ENCODE results near the gene RAE1. TPM values are rescaled to one million over a fixed set of nuclear protein-coding genes. Genes with fewer than 3 reads are reported as not detected.
A peak's percentile ranks its signal among the peaks of the same experiment; 100 is the strongest.

RAE1 gene
- total RNA-seq, 6 experiments from 2014 or later, result 25.1 to 31.4 (median 28.3) TPM

- Mint-ChIP-seq H3K27me3 (ENCODE audit: insufficient read depth) (peaks cover 29% of the 10 kb centered on the region), H3K9me3 (no peaks in the 10 kb centered on the region), H3K36me3 (ENCODE audit: low read depth) (no peaks in the 10 kb centered on the region), H3K4me1 (ENCODE audit: low read depth) (no peaks in the 10 kb centered on the region; the same call in 1 of the 2 replicates), H3K4me3 (no peak overlapping the region), H3K27ac (no peak overlapping the region)
- TF ChIP-seq CTCF (IDR thresholded peaks at IDR 0.05), result no peak
- no peak for DNase-seq
Observed at GRCh38 chr20:57320358-57320757, 30.7 kb upstream of the RAE1 start.

- Mint-ChIP-seq H3K36me3 (ENCODE audit: low read depth) (no peaks in the 10 kb centered on the region), H3K4me3 (no peak overlapping the region), H3K27me3 (ENCODE audit: insufficient read depth) (peaks cover 28% of the 10 kb centered on the region), H3K4me1 (ENCODE audit: low read depth) (no peaks in the 10 kb centered on the region; the same call in 1 of the 2 replicates), H3K9me3 (no peaks in the 10 kb centered on the region), H3K27ac (no peak overlapping the region)
- no peak for DNase-seq
- TF ChIP-seq CTCF (IDR thresholded peaks at IDR 0.05), result no peak
Observed at GRCh38 chr20:57321142-57321541, 29.9 kb upstream of the RAE1 start.

GRCh38 chr20:57322476-57322875 is 28.6 kb upstream of the RAE1 start:
- H3K9me3 Mint-ChIP-seq, result no peaks in the 10 kb centered on the region
- peaks cover 33% of the 10 kb centered on the region for H3K27me3 Mint-ChIP-seq (ENCODE audit: insufficient read depth)
- no peak overlapping the region for H3K4me3 Mint-ChIP-seq
- no peak overlapping the region for H3K27ac Mint-ChIP-seq
- no peaks in the 10 kb centered on the region for H3K36me3 Mint-ChIP-seq (ENCODE audit: low read depth)
- no peak for TF ChIP-seq CTCF (IDR thresholded peaks at IDR 0.05)
- H3K4me1 Mint-ChIP-seq (ENCODE audit: low read depth), result no peaks in the 10 kb centered on the region; the same call in 1 of the 2 replicates
- DNase-seq, result no peak

GRCh38 chr20:57323034-57323433 is 28.0 kb upstream of the RAE1 start:
- no peak for TF ChIP-seq CTCF (IDR thresholded peaks at IDR 0.05)
- DNase-seq, result peak; percentile 1
- H3K4me3 Mint-ChIP-seq, result no peak overlapping the region
- H3K27me3 Mint-ChIP-seq (ENCODE audit: insufficient read depth), result peaks cover 28% of the 10 kb centered on the region
- H3K36me3 Mint-ChIP-seq (ENCODE audit: low read depth), result no peaks in the 10 kb centered on the region
- no peak overlapping the region for H3K27ac Mint-ChIP-seq
- H3K9me3 Mint-ChIP-seq, result no peaks in the 10 kb centered on the region
- H3K4me1 Mint-ChIP-seq (ENCODE audit: low read depth), result no peaks in the 10 kb centered on the region; the same call in 1 of the 2 replicates

GRCh38 chr20:57325632-57326356 is 25.3 kb upstream of the RAE1 start:
- peaks cover 28% of the 10 kb centered on the region for H3K27me3 Mint-ChIP-seq (ENCODE audit: insufficient read depth)
- H3K27ac Mint-ChIP-seq, result no peak overlapping the region
- no peak overlapping the region for H3K4me3 Mint-ChIP-seq
- no peak for DNase-seq
- H3K4me1 Mint-ChIP-seq (ENCODE audit: low read depth), result no peaks in the 10 kb centered on the region; the same call in 1 of the 2 replicates
- no peaks in the 10 kb centered on the region for H3K9me3 Mint-ChIP-seq
- H3K36me3 Mint-ChIP-seq (ENCODE audit: low read depth), result no peaks in the 10 kb centered on the region
- TF ChIP-seq CTCF (IDR thresholded peaks at IDR 0.05), result no peak

Measured in HFFc6 (cell line).